ENCODE data around the gene TXNDC2. TPM values are rescaled to one million over a fixed set of nuclear protein-coding genes. Genes with fewer than 3 reads are reported as not detected.

The TXNDC2 gene
- total RNA-seq, 2 donors from 2014 or later: 3.6 TPM; not detected in 1

- DNase-seq (ENCODE audit: low spot score): no peak
- intact Hi-C loops (cut with DNase I): no loop called here
- Histone ChIP-seq H3K4me1 (replicated peaks) (no peaks in the 10 kb centered on the region), H3K27me3 (replicated peaks; ENCODE audit: insufficient read depth) (no peaks in the 10 kb centered on the region), H3K9me3 (no peaks in the 10 kb centered on the region), H3K36me3 (no peaks in the 10 kb centered on the region), H3K4me3 (no peak overlapping the region), H3K27ac (no peak overlapping the region)
- 75% methylated on average over 10 of the region's 10 CpGs for WGBS
- TF ChIP-seq POLR2A (IDR thresholded peaks at IDR 0.05) (no peak), POLR2AphosphoS5 (IDR thresholded peaks at IDR 0.05) (no peak)
- TF ChIP-seq, protein P1, sequence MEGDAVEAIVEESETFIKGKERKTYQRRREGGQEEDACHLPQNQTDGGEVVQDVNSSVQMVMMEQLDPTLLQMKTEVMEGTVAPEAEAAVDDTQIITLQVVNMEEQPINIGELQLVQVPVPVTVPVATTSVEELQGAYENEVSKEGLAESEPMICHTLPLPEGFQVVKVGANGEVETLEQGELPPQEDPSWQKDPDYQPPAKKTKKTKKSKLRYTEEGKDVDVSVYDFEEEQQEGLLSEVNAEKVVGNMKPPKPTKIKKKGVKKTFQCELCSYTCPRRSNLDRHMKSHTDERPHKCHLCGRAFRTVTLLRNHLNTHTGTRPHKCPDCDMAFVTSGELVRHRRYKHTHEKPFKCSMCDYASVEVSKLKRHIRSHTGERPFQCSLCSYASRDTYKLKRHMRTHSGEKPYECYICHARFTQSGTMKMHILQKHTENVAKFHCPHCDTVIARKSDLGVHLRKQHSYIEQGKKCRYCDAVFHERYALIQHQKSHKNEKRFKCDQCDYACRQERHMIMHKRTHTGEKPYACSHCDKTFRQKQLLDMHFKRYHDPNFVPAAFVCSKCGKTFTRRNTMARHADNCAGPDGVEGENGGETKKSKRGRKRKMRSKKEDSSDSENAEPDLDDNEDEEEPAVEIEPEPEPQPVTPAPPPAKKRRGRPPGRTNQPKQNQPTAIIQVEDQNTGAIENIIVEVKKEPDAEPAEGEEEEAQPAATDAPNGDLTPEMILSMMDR (IDR thresholded peaks at IDR 0.05): no peak
These were observed 17.1 kb downstream of the TXNDC2 start for GRCh38 chr18:9902832-9903231.

DNA sequence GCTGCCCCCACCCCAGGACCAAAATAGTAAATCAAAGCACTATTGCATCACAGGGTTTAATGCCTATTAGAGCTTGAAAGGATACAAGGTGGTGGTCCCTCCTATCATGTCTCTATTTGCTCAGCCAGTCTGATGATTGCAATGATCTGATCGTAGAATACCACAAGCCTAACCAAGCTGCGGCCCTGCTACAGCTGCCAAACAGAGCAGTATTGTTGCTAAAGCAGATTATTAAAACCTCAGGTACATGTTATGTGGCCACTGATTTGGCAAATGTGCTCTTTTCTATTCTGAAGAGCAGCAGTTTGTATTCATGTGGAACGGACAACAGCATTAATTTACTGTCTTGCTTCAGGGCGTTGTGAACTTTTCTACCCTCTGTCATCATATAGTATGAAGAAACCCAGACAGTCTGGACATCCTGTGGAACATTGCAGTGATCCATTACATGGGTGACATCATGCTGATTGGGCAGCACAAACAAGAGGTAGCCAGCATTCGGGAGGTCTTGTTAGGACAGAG, 19.7 kb downstream of the TXNDC2 start:
- no peak for DNase-seq (ENCODE audit: low spot score)
- Histone ChIP-seq H3K27ac (no peak overlapping the region), H3K4me3 (no peak overlapping the region), H3K9me3 (no peaks in the 10 kb centered on the region), H3K36me3 (no peaks in the 10 kb centered on the region), H3K27me3 (replicated peaks; ENCODE audit: insufficient read depth) (no peaks in the 10 kb centered on the region), H3K4me1 (replicated peaks) (no peaks in the 10 kb centered on the region)
- intact Hi-C loops (cut with DNase I): no loop called here
- 39% methylated on average over 5 of the region's 5 CpGs for WGBS
- TF ChIP-seq POLR2A (IDR thresholded peaks at IDR 0.05): no peak
- TF ChIP-seq, protein P1 (IDR thresholded peaks at IDR 0.05): no peak
- TF ChIP-seq POLR2AphosphoS5 (IDR thresholded peaks at IDR 0.05): no peak

GRCh38 chr18:9906481-9906880, 20.7 kb downstream of the TXNDC2 start:
- Histone ChIP-seq H3K27ac (no peak overlapping the region), H3K27me3 (replicated peaks; ENCODE audit: insufficient read depth) (no peaks in the 10 kb centered on the region), H3K4me3 (no peak overlapping the region), H3K9me3 (no peaks in the 10 kb centered on the region), H3K36me3 (no peaks in the 10 kb centered on the region), H3K4me1 (replicated peaks) (no peaks in the 10 kb centered on the region)
- TF ChIP-seq POLR2A (IDR thresholded peaks at IDR 0.05) (no peak), POLR2AphosphoS5 (IDR thresholded peaks at IDR 0.05) (no peak)
- TF ChIP-seq, protein P1 (IDR thresholded peaks at IDR 0.05): no peak
- 89% methylated on average over 3 of the region's 3 CpGs for WGBS
- intact Hi-C loops (cut with DNase I): no loop called here
- no peak for DNase-seq (ENCODE audit: low spot score)

- no peaks in the 10 kb centered on the region for H3K36me3 ChIP-seq
- H3K9me3 ChIP-seq: no peaks in the 10 kb centered on the region
- TF ChIP-seq POLR2A (IDR thresholded peaks at IDR 0.05): no peak
- no peak for TF ChIP-seq POLR2AphosphoS5 (IDR thresholded peaks at IDR 0.05)
- TF ChIP-seq, protein P1 (IDR thresholded peaks at IDR 0.05): no peak
- H3K4me3 ChIP-seq: no peak overlapping the region
- H3K4me1 ChIP-seq (replicated peaks): no peaks in the 10 kb centered on the region
- H3K27me3 ChIP-seq (replicated peaks; ENCODE audit: insufficient read depth): no peaks in the 10 kb centered on the region
- no peak overlapping the region for H3K27ac ChIP-seq
- DNase-seq (ENCODE audit: low spot score): no peak
- 83% methylated on average over 4 of the region's 4 CpGs for WGBS
- intact Hi-C loops (cut with DNase I): no loop called here
These were observed 22.1 kb downstream of the TXNDC2 start for GRCh38 chr18:9907867-9908266.

DNA sequence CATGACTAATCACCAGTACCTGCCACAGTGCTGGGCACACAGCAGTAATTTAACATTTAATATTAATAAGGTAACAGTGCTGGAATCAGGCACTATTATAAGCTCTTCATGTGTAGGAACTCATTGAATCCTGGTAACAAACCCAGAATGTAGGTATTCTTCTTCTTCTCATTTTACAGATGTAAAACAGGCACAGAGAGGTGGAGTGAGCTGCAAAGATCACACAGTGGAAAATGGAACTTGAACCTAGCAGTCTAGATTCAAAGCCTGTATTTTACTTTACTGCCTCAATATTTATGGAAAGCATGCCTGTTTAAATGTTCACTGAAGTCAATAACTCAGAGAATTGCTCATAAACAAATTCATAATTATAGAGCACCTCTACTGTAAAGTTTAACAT, 24.3 kb downstream of the TXNDC2 start:
- DNase-seq (ENCODE audit: low spot score): no peak
- TF ChIP-seq POLR2A (IDR thresholded peaks at IDR 0.05) (no peak), POLR2AphosphoS5 (IDR thresholded peaks at IDR 0.05) (no peak)
- TF ChIP-seq, protein P1 (IDR thresholded peaks at IDR 0.05): no peak
- Histone ChIP-seq H3K9me3 (no peaks in the 10 kb centered on the region), H3K4me3 (no peak overlapping the region), H3K36me3 (no peaks in the 10 kb centered on the region), H3K4me1 (replicated peaks) (no peaks in the 10 kb centered on the region), H3K27me3 (replicated peaks; ENCODE audit: insufficient read depth) (no peaks in the 10 kb centered on the region), H3K27ac (no peak overlapping the region)
- intact Hi-C loops (cut with DNase I): loop anchor here (5.0 to 10.0 kb wide), 2 partner anchors 73 to 575 kb away; partner anchors contain the start of gene TWSG1

All from prostate gland (tissue), 2 donors.